SKM-1 (cell line): Measurements from ENCODE around the gene NDUFB7.

Experiments used
- DNase-seq: peaks from one replicate; lab custom pipeline; 2025; ENCODE audit not compliant: unreplicated experiment; lab: John Stamatoyannopoulos, UW

The NDUFB7 gene

GRCh38 chr19:14525729-14526128 lies 46.1 kb downstream of the NDUFB7 start:
- DNase-seq: no peak

GRCh38 chr19:14520543-14520942 lies 51.3 kb downstream of the NDUFB7 start:
- DNase-seq: no peak

- DNase-seq: no peak
Observed at GRCh38 chr19:14519860-14520407, 51.9 kb downstream of the NDUFB7 start.

- DNase-seq: no peak
Observed at GRCh38 chr19:14519245-14519859, 52.5 kb downstream of the NDUFB7 start.

- DNase-seq: peak; percentile 39
Observed at GRCh38 chr19:14517840-14518505, 53.9 kb downstream of the NDUFB7 start, which contains the start of gene DNAJB1. Gene DNAJB1 (minus strand): TSS chr19:14518397. CDS start chr19:14518349, 48 bp downstream.

GRCh38 chr19:14517446-14517839 lies 54.4 kb downstream of the NDUFB7 start:
- no peak for DNase-seq

- DNase-seq: no peak
Observed at GRCh38 chr19:14516746-14517438, 55.0 kb downstream of the NDUFB7 start.
